Measurements from ENCODE around the gene ST8SIA6. TPM values are rescaled to one million over a fixed set of nuclear protein-coding genes. Genes with fewer than 3 reads are reported as not detected.
"Not testable (repeated sequence)": the region's sequence is repeated elsewhere in the genome, so short reads cannot be mapped to it uniquely, and the experiment has no call there.

ST8SIA6 gene
- total RNA-seq, 1 donor from 2014 or later = 6.9 TPM

- intact Hi-C loops (cut with DNase I) = no loop called here
Measured at GRCh38 chr10:17464545-17464944, 10.2 kb upstream of the ST8SIA6 start.

DNA sequence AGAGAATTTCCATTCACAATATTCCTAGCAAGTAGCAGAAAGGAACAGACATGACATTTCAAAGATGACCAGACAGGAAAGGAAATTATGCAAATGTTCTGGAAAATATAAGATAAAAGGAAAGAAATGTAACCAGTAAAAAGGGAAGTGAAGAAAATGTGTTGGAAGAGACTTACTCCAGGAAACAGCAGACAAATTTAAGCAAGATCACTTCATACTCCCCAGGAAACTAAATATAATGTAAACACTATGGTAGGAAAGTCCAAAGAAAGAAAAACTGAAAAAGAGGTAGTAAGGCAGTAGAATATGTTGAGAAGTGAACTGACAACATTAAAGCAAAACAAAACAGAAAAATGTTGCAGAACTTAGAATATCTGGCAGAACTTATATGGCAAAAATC lies 6.4 kb upstream of the ST8SIA6 start:
- intact Hi-C loops (cut with DNase I) = no loop called here

More at GRCh38 chr10:17464545-17464944, 10.2 kb upstream of the ST8SIA6 start:
- no peak for DNase-seq (ENCODE audit: low spot score)

DNA sequence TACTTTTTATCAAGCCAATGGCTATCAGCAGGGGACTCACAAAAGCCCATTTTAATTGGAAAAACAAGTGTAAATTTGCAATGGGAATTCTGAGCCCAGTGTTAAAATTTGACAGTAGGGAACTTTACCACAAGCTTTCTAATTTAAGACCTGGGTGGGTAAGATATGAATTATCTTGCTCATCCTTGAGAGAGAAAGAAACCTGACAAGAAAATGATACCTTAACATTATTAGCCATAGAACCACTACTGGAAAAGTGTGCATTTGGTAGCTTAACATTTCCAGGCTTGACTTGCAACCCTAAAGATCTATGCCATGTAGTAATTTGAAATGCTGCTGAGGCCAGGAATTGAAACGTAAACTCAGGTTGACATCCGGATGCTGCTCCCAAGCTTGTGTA lies 2.7 kb upstream of the ST8SIA6 start:
- DNase-seq (ENCODE audit: low spot score) = no peak
- intact Hi-C loops (cut with DNase I) = no loop called here

More for the DNA sequence above, 6.4 kb upstream of the ST8SIA6 start:
- no peak for DNase-seq (ENCODE audit: low spot score)

DNA sequence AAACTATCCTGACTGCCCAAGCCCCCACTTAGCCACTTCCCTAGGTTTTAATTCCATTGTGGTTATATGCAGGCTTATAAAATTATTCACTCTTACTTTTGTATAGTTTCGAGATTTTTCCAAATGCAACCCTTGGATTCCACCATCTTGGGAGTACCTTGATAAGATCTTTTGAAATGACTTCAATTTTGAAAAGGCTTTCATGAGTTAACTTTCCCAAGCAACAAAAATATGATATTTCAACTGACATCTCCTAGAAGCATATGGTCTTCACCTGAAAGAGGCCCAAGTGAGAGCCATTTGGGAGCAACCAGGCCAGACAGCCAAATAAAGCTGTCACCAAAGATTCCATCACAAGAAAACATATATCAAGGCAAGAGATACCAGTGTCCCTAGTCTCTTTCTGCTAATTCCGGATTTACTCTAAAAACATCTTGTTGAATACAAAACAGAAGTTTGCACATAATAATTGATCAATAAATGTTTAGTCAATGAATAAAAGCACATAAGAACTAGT lies 1.7 kb upstream of the ST8SIA6 start:
- intact Hi-C loops (cut with DNase I) = no loop called here

DNA sequence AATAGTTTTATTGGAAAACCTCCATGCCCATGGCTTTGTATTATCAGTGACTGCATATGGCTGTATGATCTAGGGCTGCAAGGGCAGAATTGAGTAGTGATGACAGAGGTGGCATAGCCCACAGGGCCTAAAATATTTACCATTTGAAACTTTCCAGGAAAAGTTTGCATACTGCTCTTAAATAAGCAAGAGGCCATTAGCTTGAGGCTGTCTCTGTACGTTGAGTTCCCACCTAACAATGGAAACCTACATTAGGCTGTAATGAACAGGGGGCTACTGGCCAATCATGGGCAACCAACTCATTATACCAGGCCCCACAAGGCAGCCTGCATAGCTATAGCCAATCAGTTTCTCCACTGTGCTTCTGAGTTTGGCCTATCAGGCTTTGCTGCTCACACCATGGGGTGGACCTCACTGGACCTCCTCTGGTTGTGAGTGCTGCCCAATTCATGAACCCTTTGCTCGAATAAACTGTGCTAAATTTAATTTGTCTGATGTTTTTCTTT lies 673 bp upstream of the ST8SIA6 start:
- intact Hi-C loops (cut with DNase I) = no loop called here

More for the DNA sequence above, 1.7 kb upstream of the ST8SIA6 start:
- no peak for DNase-seq (ENCODE audit: low spot score)

GRCh38 chr10:17453373-17454091 lies 863 bp downstream of the ST8SIA6 start:
- intact Hi-C loops (cut with DNase I) = no loop called here
- DNase-seq (ENCODE audit: low spot score) = no peak

More for the DNA sequence above, 673 bp upstream of the ST8SIA6 start:
- no peak for DNase-seq (ENCODE audit: low spot score)

DNA sequence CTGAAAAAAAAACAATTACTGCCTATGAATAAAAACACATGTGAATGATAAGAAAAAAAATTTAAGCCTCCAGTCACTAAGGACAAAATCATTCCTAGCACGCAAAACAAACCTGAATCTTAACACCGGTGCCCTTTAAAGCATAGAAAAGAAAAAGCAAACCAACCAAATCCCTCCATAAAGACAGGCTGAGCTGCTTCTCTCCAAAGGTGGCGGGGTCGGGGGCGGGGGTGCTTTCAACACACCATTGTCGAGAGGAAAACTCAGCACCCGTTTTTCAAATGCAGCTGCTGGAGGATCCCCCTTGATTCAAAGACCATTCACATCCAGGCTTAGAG lies 1.4 kb downstream of the ST8SIA6 start:
- DNase-seq (ENCODE audit: low spot score) = no peak
- intact Hi-C loops (cut with DNase I) = no loop called here

GRCh38 chr10:17452060-17452841 lies 2.1 kb downstream of the ST8SIA6 start:
- intact Hi-C loops (cut with DNase I) = no loop called here
- no peak for DNase-seq (ENCODE audit: low spot score)

DNA sequence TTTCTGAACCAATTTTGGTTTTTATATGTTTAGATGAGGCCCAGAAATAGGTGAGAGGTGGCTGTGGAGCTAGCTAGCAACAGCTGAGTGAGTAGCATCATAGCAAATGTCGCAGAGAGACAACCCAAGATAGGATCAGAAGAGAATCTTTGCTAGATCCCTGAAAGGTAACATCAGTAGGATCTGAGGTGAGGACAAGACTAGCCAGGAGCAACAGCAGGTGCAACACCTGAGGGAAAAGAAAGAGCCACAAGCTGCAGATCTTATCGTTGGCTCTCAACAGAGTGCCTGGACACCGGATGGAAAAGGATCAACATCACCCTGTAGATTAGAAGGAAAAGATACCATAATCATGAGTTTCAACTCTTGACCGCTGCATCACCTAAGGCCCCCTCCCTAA lies 4.4 kb downstream of the ST8SIA6 start:
- DNase-seq (ENCODE audit: low spot score) = no peak
- intact Hi-C loops (cut with DNase I) = no loop called here

DNA sequence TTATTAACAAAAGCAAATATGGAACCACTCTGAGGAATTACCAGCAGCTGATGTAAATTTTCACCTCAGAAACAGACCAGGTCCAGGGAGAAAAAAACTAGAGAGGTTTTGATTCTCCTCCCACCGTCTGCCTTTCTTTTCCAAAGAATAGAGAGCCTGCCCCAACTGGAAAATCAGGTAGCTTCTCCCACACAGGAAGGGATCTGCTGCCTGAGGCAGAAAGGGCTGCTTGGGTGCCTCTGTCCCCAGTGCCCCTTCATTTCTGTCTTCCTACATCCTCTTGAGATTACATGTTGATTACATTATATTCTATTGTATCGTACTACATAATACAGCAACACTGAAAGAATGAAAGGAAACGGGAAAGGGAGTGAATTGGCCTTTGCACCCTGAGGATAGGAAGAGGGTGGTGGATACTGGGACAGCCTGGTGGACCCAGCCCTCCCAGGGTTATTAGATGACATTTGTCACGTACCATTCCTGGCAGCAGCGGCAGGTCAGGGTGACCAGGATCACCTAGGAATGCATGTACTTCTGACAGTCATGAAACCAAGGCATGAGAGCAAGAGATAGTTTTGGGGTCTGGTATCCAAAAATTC lies 8.9 kb downstream of the ST8SIA6 start:
- intact Hi-C loops (cut with DNase I) = no loop called here
- no peak for DNase-seq (ENCODE audit: low spot score)

- DNase-seq (ENCODE audit: low spot score) = no peak
- intact Hi-C loops (cut with DNase I) = no loop called here
Measured at GRCh38 chr10:17444388-17444714, 10.0 kb downstream of the ST8SIA6 start.

DNA sequence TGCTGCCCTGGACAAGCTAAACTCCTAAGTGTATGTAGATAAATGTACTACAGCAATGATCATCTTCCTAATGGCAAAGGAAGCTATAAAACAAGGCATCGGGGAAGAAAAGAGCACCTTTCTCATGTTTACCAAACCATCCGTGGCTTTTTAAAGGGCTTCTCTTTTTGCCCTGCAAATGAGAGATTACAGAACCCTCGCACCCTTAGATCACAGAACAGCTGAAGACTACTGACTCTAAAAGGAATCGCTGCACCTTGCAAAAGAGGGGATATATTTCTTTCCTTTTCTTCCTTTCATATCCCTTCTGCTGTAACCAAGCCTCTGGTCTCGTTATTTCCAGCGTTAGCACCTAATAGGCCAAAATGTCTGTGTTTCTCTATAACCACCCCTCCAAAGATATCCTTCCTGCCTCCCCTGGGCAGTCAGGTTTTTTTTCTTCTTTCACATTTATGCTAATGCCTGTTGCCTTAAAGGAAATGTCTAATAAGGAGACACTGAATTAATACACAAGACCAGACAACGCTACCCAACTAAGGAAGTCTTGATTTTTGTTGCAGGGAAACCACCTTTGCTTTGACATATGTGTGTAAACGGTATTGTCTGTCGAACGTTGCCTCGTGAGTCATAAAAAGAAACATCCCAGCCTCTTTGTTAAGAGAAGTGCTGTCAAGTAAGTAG lies 10.5 kb downstream of the ST8SIA6 start:
- intact Hi-C loops (cut with DNase I) = no loop called here
- DNase-seq (ENCODE audit: low spot score) = no peak

DNA sequence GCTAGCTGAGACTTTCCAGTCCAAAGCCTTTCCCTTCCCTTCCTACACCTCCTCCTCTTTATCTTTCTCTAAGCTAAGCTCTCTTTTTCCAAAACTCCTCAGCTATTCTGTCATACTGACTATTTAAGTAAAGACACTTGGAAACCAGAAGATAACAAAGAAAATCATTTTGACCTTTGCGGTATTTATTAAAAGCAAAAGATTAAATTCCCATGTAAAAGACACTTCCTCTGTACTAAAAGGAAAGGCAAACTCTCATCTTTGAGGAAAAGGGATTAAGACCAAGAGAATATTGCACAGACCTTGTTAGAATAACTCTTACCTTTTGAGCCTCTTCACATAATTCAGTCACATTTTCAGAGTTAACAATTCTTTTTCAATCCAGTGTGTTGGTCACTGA lies 15.8 kb downstream of the ST8SIA6 start:
- no peak for DNase-seq (ENCODE audit: low spot score)
- intact Hi-C loops (cut with DNase I) = no loop called here

DNA sequence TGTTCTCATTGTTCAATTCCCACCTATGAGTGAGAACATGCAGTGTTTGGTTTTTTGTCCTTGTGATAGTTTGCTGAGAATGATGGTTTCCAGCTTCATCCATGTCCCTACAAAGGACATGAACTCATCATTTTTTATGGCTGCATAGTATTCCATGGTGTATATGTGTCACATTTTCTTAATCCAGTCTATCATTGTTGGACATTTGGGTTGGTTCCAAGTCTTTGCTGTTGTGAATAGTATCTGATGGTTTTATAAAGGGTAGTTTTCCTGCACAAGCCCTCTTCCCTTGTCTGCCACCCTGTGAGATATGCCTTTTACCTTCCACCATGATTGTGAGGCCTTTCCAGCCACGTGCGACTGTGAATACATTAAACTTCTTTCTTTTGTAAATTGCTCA lies 17.8 kb downstream of the ST8SIA6 start:
- intact Hi-C loops (cut with DNase I); DNase-seq (ENCODE audit: low spot score): not testable (repeated sequence)

GRCh38 chr10:17435953-17436352 lies 18.4 kb downstream of the ST8SIA6 start:
- intact Hi-C loops (cut with DNase I) = no loop called here
- no peak for DNase-seq (ENCODE audit: low spot score)

DNA sequence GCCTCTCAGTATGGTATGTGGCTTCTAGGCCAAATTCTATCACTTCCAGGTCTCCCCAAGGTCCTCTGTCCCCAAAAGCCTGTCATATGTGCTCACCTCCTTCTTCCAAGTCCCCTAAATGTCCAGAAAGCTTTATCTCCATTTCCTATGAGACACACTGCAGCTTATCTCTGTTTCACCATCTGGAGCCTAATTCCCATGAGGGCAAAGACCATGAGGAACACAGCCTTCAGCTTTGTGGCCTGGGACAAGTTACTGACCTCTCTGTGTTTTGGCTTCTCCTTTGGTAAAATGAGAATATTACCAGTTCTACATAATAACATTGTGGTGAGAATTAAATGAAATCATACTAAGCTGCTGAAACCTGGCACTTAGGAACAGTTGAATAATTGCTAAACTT lies 19.2 kb downstream of the ST8SIA6 start:
- intact Hi-C loops (cut with DNase I) = no loop called here
- no peak for DNase-seq (ENCODE audit: low spot score)

DNA sequence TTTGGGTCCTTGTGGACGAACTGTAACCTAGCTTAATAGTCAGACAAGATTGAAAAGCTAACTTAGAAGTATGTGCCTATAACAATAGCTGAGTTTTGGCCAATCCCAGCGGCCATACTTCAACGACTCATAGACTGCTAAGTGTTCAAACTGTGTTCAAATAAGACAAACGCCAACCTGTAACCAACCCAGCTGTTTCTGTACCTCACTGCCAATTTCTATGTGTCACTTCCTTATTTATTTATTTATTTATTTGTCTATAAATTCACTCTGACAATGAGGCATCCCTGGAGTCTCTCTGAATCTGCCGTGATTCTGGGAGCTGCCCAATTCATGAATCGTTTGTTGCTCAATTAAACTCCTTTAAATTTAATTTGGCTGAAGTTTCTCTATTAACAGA lies 21.7 kb downstream of the ST8SIA6 start:
- intact Hi-C loops (cut with DNase I) = no loop called here
- no peak for DNase-seq (ENCODE audit: low spot score)

DNA sequence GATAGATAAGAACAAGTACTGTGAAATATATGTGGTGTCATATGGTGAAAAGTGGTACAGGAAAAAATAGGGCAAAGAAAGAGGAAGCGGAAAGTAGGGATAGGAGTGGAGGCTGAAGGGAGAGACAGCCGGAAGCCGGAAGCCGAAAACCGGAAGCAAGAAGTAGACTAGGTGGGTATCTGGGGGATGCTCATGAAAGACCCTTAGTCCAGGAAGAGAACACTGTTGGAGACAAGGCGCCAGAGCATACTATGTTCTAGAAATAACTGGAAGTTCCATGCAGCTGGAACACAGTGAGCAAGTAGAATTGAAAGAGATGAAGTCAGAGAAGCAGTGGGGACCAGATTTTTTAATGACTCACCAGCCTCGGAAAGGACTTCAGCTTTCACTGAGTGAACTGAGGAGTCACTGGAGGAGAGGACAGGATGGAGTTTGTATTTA lies 22.5 kb downstream of the ST8SIA6 start:
- no peak for DNase-seq (ENCODE audit: low spot score)
- intact Hi-C loops (cut with DNase I) = no loop called here

GRCh38 chr10:17430647-17431355 lies 23.6 kb downstream of the ST8SIA6 start:
- intact Hi-C loops (cut with DNase I) = no loop called here
- no peak for DNase-seq (ENCODE audit: low spot score)
